ENCODE data around the gene PLIN1.

PLIN1 gene

DNA sequence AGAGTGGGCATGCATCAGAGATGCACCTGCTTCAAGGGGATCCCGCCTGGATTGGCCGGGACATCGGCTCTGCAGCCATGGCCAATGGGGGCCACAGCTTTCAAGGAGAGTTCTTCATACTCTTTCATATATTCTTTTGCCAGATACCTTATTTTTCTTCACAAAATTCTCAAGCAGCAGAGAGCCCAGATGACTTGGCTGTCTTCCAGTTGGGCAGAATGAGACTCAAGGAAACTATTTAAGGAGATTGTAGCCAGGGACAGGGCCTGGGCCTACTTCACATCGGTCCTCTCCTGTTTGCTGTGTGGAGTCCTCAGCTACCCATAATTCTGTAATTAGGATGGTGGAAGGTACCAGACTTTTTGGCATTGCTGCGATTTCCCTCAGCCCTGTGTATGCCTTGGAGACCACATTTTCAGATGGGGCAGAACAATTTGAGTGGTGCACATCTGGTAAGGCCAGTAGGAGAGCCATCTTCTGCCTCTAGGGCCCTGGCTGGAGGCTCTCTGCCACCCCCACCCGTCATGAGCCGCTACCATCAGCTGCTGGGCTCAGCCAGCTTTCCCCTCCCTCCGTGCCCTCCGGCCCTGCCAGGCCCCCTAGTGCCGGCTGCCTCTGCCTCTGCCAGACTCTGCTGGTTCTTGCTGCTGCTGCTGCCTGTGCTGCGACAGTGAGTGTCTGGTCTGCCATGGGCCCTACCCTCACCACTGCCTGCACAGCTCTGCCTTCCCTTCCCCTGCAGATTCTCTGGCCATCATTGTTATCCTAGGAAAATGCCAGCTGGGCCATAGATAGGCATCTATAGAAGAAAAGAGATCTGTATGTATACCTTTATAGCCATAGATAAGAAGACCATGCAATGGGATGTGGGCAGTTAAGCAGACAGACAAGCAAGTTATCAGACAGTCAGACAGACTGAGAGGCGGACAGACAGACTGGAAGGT, 6.7 kb downstream of the PLIN1 start:
- DNase-seq (ENCODE audit: low read depth in 2 of 3, low spot score in 2 of 3) = no peak

DNA sequence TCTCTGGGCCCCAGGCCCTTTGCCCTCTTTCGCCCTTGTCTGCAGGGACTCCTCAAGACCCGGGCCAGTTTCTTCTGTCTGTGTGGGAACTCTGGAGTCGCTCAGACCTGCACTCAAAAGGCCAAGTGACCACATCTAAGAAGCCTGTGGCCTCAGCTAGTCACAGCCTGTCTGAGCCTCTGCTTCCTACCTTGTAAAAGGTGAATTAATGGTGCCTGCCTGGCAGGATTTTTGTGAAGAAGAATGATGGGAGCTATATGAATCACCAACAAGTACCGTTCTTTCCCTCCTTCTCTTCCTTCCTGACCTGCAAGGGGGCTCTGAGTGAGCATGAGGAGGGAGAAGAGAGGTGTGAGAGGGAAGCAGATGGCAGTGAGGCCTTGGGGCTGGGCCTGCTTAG, 7.5 kb downstream of the PLIN1 start:
- DNase-seq (ENCODE audit: low read depth in 2 of 3, low spot score in 2 of 3) = no peak

DNA sequence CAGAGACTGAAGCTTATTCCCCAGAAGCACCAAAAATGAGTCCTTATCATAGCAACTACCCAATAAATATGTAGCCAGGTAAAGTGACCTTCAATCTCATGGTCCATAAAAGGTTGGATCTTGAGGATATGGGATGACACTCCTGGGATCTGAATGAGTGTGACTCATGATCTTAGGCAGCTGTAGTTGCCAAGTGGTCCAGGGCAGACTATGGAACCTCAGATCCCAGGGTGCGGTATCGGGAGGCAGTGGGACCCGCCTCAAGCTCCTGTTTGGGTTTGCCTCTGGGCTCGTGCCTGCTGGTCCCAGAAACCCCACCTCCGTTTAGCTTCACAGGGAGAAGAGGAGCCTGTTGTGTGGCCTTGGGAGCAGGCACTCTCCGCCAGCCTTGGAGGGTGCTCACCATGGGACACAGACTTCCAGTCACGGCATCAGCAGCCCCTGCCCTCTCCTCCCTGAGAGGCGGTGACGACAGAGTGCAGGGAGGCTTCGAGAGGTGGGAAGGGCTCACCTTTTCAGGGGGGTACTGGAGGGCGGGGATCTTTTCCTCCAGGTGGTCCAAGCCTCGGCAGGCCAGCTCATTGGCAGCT, 8.1 kb downstream of the PLIN1 start:
- no peak for DNase-seq (ENCODE audit: low read depth in 2 of 3, low spot score in 2 of 3)

DNA sequence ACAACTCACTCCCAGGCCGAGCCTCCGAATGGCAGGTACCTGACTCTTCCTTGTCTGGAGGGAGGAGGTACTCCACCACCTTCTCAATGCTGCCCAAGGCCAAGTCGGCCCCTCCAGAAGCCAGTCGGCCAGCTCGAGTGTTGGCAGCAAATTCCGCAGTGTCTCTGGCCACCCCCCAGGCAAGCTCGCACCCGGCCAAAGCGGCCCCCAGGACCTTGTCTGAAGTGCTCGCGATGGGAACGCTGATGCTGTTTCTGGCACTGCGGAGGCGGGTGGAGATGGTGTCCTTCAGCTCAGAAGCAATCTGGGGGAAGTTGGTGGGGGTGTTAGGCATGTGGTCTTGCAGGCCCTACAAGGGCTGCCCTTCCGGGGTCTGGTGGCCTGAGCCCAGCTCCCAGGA, 9.2 kb downstream of the PLIN1 start:
- DNase-seq (ENCODE audit: low read depth in 2 of 3, low spot score in 2 of 3) = no peak

DNA sequence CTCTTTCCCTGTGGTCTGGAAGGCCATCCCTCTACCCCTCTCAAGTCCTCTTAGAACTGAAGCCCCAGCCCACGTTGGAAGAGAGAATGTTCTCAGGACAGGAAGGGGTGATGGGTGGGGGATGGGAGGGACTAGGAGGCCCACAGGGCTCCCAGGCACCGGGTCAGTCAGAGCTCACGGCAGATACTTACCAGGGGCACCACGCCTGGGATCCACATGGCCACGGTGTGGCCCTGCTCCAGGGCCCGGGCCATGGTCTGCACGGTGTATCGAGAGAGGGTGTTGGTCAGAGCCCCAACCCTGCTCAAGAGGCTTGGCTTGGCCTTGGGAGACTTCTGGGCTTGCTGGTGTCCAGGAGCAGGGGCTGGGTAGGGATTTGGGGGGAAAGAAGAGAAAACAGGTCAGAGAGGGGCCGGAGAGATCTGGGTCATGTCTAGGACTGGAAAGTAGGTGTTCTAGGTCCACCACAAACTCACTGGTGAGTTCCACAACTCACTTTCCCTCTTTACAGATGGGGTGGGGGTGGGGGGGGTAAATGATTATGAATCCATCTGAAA, 9.8 kb downstream of the PLIN1 start:
- DNase-seq (ENCODE audit: low read depth in 2 of 3, low spot score in 2 of 3) = no peak

DNA sequence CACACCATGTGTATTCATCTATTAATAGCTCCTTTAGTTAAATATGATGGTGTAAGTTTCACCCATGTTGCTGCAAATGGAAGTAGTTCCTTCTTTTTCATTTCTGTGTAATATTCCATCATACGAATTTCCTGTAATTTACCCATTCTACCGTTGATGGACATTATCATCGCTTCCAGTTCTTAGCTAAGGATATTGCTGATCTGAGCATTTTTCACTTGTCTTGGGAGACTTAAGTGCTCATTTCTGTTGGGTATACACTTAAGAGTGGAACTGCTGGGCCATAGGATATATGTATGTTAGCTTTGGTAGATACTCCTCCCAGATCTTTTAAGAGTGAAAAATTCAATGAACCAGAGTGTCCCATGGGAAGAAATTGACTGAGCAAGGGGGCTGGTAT, 11.0 kb downstream of the PLIN1 start:
- DNase-seq (ENCODE audit: low read depth in 2 of 3, low spot score in 2 of 3) = no peak

DNA sequence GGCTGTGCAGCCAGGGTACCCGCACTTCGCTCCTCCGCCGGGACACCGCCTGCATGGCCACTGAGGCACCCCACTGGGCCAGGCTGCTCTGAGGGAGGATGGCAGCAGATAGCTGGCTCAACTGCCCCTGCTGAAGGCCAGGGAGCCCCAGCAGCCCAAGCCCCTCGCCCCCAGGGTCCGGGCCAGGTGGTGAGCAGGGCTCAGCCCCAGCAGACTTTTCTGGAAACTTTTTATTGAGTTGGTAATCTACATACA, 11.5 kb downstream of the PLIN1 start:
- DNase-seq (ENCODE audit: low read depth in 2 of 3, low spot score in 2 of 3) = no peak

DNA sequence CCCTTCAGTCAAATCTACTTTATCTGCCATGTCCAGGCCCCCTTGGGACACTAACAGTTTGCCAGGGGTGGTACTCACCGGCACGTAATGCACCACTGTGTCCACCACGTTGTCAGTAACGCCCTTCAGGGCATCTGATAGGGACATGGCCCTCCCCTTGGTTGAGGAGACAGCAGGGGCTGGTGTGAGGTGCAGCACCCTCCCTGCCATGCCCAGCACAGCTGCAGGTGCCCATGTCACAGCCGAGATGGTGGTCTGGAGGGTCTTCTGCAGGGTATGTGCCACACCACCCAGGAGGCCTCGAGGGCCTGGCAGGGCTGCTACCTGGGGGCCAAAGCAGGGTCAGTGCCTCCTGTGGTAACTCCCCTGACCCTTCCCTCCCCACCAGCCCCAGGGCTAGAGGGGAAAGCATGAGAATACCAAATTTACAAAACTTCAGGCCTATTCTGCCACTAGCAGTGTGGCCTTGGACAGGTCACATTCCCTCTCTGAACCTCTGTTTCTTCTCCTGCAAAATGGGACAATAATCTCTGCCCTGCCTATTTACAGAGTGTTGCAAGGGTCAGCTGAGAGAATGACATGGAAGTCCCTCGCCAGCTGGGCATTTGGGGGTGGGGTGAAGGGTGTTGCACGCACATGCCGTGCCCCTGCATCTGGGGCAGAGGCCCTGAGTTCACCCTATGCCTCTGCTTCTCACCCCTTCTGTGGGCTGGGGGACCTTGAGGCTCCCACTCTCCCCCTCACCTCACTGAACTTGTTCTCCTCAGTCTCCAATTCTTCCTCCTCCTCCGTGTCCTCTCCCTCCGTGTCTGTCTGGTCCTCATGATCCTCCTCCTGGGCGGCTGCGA, 12.1 kb downstream of the PLIN1 start:
- DNase-seq (ENCODE audit: low read depth in 2 of 3, low spot score in 2 of 3) = no peak

DNA sequence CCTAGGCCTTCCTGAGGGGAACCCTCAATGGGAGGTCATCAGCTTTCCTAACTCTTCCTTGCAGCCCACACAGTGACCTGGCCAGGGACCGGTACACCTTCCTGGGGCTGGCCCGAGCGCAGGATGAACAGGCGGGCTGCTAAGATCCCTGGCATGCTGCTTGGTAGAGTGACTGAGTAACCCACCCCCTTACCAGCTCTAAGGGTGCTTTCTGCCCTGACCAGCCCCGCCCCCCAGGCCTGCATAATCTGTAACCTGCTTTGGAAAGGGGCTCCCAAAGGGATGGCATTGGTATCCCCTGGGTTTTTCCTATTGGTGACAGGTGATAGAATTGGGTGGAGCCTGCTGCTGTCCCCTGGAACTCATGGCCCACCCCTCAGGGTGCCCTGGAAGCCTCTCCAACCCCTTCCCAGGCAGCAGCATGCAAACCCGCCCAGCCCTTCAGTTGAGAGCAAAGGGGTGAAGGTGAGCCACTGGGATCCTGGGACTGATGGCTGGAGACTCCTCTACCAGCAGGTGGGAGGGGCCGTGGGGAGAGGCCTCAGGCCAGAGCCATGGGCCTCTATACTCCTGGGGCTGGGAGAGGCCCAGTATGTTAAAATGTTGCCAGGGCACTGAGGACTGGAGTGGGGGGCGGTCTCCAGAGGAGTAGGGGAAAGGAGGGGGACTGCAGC, 12.8 kb downstream of the PLIN1 start:
- no peak for DNase-seq (ENCODE audit: low read depth in 2 of 3, low spot score in 2 of 3)

DNA sequence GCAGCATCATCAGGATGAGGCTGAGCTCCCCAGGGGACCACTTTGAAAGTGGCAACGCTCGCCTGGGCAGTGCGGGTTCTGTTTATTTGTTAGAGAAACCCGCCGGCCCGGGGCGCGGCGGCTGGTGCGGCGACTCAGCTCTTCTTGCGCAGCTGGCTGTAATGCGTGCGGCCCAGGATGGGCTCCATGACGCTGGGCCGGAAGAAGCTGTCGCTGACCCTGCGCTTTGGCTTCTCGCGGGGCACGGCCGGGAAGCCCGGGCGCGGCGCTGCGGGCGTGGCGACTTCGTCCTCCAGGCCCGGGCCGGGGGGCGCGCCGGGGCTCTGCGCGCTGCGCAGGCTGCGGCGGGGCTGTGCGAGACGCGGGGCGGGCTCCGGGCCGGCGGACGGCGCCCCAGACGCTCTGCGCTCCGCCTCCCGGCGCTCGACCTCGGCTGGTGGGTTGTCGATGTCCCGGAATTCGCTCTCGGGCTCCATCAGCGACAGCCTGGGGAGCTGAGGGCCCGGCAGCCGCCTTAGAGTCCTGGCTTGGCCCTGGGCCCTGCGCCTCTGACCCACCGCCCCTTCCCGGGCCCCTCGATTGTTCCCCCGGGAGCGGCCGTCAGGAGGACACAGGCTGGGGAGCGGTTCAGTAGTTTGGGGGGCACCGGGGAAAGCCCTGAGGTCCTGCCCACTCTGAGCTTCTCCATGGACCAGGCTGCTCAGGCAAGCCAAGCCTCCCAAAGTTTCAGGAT, 13.6 kb downstream of the PLIN1 start:
- no peak for DNase-seq (ENCODE audit: low read depth in 2 of 3, low spot score in 2 of 3)

DNA sequence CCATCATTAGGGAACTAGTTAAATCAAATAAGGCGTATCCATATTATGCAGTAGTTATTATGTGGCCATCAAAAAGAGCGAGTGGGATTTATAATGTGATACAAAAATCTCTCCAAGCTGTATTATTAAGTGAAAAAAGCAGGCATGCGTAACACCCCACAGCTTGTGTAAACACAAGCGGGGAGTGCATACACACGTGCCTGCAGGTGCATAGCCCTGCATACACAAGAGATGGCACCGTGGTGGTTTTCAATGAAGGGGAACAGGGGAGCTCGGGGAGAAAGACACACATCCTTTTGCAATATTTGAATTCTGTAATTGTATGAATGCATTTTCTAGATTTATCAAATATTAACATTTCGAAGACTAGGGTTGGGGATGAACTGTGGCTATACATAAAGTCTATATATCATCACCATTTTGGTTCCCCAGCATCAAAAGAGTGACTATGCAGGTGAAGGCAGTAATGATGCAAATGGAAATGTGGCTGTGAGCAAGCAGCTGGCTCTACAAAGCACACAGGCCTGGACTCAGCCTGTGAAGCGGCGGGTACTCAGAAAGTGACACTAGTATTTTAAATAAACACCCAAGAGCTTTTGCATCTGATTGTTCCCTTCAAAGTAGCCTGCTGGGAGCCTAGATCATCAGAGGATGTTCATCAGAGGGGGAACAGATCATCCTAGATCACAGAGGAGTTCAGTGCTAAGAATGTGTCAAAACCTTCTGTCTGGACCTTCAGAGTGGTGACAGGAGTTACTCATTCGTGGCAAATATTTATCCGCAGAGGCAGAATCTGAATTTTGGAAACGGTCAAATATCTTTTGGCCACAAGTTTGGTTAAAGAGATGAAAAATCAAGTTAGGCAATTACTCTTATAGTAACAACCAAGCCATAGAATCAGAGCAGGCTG, 14.5 kb downstream of the PLIN1 start:
- DNase-seq (ENCODE audit: low read depth in 2 of 3, low spot score in 2 of 3) = no peak

DNA sequence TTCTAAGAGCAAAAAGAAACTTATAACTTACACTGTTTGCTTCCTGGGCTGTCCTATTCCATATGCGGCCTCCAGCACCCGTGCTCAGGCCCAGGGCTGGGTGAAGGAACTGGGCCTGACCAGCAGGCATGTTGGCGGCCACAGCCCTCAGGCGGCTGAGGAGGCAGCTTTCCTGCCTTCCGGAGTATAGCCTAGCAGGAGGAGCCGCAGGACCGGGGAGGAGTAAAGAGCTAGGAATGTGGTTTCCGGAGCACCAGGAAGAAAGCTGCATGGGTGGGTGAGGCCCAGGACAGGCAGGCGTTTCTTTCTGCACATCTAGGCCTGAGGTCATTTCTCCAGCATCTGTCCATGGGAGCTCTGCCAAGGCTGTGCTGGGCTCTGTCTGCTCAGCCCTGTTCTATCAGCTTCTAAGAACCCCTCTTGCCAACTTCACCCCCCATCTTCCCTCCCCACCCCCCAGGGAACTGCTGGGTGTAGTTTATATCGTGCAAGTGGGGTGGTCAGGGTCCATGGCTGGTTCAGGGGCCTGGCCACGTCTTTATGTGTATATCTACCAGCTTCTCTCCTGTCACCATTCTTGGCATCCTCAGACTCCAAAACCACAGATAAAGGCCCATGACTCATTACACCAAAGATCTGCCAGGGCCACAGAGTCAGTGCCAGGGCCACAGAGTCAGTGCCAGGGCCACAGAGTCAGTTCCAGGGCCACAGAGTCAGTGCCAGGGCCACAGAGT, 16.1 kb downstream of the PLIN1 start:
- DNase-seq (ENCODE audit: low read depth in 2 of 3, low spot score in 2 of 3) = no peak

DNA sequence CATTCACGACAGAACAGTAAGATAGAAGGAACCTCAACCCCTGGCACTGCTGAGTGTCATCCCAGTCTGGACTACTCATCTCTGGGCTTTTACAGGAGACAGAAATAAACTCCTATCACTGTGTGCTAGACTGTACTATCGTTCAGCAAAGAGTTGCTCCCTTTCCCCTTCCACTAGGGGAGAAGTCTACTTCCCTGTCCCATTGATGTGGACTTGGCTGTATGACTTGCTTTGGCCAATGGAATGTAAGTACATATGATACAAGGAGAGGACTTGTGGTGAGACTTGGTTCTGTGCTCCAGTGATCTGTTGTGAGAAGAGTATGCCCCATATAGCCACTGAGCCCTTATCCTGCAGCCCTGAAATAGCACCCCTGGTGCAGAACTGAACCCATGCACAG, 18.6 kb downstream of the PLIN1 start:
- DNase-seq (ENCODE audit: low read depth in 2 of 3, low spot score in 2 of 3) = no peak

DNA sequence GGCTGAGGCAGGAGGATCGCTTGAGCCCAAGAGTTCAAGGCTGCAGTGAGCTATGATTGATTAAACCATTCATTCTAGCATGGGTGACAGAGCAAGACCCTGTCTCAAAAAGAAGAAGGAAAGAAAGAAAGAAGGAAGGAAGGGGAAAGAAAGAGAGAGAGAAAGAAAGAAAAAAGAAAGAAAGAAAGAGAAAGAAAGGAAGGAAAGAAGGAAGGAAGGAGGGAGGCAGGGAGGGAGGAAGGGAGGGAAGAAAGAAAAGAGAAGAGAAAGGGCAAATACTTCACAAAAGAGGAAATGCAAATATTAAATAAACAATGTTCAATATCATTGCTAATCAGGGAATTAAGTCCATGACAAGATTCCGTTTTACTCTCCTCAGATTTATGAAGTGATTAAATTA, 19.9 kb downstream of the PLIN1 start:
- DNase-seq (ENCODE audit: low read depth in 2 of 3, low spot score in 2 of 3) = no peak

DNA sequence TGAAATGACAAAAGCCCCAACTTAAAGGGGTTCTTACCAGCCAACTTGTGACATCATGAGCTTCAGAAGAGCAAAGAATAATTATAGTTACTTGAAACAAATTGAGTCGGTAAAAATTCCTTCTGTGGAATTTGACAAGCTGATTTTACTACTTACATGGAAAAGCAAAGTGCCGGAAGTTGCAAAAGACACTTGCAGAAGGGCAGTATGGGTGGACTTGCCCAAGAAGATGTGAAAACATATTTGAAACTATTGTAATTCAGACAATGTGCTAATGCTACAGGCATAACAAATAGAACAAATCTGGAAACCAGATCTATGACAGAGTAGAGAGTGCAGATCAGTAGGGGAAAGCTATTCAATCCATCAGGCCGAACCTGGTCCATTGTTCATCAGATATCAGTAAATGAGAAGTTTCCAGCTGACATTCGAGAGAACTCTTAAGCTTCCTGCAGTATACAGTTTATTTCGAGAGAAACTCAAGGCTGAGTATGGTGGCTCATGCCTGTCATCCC, 21.4 kb downstream of the PLIN1 start:
- no peak for DNase-seq (ENCODE audit: low read depth in 2 of 3, low spot score in 2 of 3)

DNA sequence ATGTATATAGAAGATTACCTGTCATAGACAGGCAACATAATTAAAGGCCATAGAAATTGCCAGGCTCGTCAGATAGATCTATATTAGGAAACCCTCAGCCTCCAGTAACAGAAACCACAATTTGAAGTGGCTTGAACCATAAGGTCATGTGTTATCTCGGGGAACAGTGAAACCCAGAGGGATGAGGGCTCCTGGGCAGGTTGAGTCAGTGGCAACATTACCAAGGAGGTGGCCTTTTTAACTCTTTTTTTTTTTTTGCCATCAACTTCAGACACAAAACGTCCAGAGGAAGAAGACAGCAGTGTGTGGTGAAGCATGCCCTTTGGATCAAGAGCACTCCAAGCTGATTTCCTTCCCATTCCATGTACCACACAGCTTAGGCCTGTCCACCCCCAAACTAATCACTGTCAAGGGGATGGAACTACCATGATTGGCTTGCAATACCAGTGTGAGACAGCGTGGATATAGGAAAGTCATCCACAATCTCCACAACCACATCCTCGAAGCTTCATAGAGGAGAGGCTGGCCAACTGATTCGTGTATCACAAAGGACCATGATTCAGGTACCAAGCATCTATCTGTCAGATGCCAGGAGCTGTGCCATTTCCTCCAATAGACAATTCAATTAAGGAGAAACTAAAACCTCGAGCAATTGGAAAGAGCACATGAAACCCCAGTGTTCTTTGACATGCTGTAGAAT, 22.9 kb downstream of the PLIN1 start:
- no peak for DNase-seq (ENCODE audit: low read depth in 2 of 3, low spot score in 2 of 3)

DNA sequence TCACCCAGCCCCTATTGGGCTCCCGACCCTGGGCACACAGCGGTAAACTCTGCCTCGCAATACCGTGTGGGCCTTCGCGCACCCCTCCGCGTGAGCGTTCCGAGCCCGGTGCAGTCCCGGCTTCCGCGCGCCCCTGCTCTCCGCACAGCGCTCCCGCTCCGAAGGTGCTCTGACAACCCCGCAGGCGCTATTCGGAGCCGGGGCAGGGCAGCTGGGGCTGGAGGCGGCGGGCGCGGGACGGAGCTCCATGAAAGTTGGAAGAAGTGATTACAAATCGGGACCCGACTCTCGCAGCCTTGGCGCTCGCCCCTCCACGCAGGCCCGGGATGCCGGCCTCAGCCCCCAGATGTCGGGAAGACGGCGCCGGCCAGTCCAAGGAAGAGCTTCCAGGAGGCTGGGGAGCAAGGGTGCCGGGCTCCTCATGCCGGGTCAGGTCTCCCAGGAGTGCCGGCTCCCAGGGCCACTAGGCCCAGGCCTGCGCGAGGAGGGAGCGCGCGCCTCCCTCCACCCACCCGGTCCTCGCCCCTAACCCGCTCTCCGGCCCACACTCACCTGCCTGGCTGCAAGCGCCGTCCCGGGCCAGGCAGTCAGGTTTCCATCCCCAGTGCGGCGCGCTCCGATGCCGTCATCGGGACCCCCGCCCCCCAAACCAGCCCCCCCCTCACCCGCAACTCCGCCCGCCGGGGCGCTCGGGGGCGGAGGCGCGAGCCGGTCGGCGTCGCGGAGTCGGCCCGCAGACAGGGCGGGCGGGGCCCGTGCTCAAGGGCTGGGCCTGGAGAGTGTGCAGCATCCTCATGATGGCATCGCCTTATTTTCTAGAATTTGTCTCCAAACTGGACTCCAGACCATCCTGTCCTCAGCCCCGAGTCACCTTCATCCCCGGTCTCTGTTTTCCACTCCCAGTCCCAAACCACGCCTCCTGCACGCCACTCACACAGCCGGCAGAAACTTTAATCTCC, 24.0 kb downstream of the PLIN1 start, which contains the start of gene KIF7:
KIF7 (minus strand) TSS at position 621 of the 959 bp plus-strand sequence. CDS start 2,537 bp downstream, outside the sequence.
- no peak for DNase-seq (ENCODE audit: low read depth in 2 of 3, low spot score in 2 of 3)
